ENCODE results near the gene VPS18. TPM values are rescaled to one million over a fixed set of nuclear protein-coding genes. Genes with fewer than 3 reads are reported as not detected.

Gene VPS18
- total RNA-seq, 1 experiment from 2014 or later: 9.6 TPM

GRCh38 chr15:40863660-40864270, 30.5 kb upstream of the VPS18 start:
- no peak for TF ChIP-seq CTCF (conservative IDR thresholded peaks at IDR 0.05)
- no peak for TF ChIP-seq EZH2 (IDR thresholded peaks at IDR 0.05; ENCODE audit: low read depth)
- ChIA-PET POLR2A (ENCODE audit: unreplicated experiment) (no interaction called here), CTCF (interaction anchor here (0.5 to 1.2 kb wide), 4 partner anchors 9 to 274 kb away, joined by 3 to 6 read pairs (median 4); no protein-coding TSS in a partner anchor)
- no peak overlapping the region for H2AFZ ChIP-seq
- peak in 1 of 2 experiments; percentile 38 for DNase-seq
- BruUV-seq (replicated peaks): no TSS peak
- H3F3A ChIP-seq (ENCODE audit: insufficient read depth, low read depth): peaks cover 41% of the 10 kb centered on the region
- no peaks in the 10 kb centered on the region for H3K9me2 ChIP-seq (ENCODE audit: insufficient read depth)
- H4K20me1 ChIP-seq (ENCODE audit: insufficient read depth): no peaks in the 10 kb centered on the region
- H3K4me3 ChIP-seq: no peak overlapping the region
- H3K36me3 ChIP-seq (ENCODE audit: low read depth): no peaks in the 10 kb centered on the region
- H3K79me2 ChIP-seq (ENCODE audit: low read depth): no peaks in the 10 kb centered on the region
- peaks cover 61% of the 10 kb centered on the region for H3K4me1 ChIP-seq (replicated peaks; ENCODE audit: insufficient read depth)
- no peaks in the 10 kb centered on the region for H3K9me3 ChIP-seq (ENCODE audit: insufficient read depth, low read depth)
- H3K27me3 ChIP-seq (ENCODE audit: insufficient read depth, low read depth): no peaks in the 10 kb centered on the region
- intact Hi-C loops (cut with micrococcal nuclease; ENCODE audit: unreplicated experiment): no loop called here
- no peak overlapping the region for H3K4me2 ChIP-seq
- no peak overlapping the region for H3K27ac ChIP-seq

- Histone ChIP-seq H3K9me2 (ENCODE audit: insufficient read depth) (no peaks in the 10 kb centered on the region), H3K27ac (peak overlapping the region; percentile 81), H3K9me3 (ENCODE audit: insufficient read depth, low read depth) (no peaks in the 10 kb centered on the region), H3K4me3 (no peak overlapping the region), H3K79me2 (ENCODE audit: low read depth) (peaks cover 14% of the 10 kb centered on the region; the same call in 1 of the 2 replicates), H3K4me2 (peak overlapping the region; percentile 53; the same call in 1 of the 2 replicates), H4K20me1 (ENCODE audit: insufficient read depth) (no peaks in the 10 kb centered on the region), H3K36me3 (ENCODE audit: low read depth) (no peaks in the 10 kb centered on the region), H3K4me1 (replicated peaks; ENCODE audit: insufficient read depth) (peaks cover 64% of the 10 kb centered on the region), H2AFZ (no peak overlapping the region), H3K27me3 (ENCODE audit: insufficient read depth, low read depth) (no peaks in the 10 kb centered on the region), H3F3A (ENCODE audit: insufficient read depth, low read depth) (peaks cover 27% of the 10 kb centered on the region; the same call in 1 of the 2 replicates)
- BruUV-seq (replicated peaks): no TSS peak
- intact Hi-C loops (cut with micrococcal nuclease; ENCODE audit: unreplicated experiment): no loop called here
- ChIA-PET POLR2A (ENCODE audit: unreplicated experiment) (interaction anchor here (0.7 kb wide), 1 partner anchor 14 kb away, joined by 4 read pairs; no protein-coding TSS in a partner anchor), CTCF (interaction anchor here (0.6 to 0.7 kb wide), 3 partner anchors 9 to 600 kb away, joined by 3 to 4 read pairs (median 3); no protein-coding TSS in a partner anchor)
- no peak for DNase-seq
- TF ChIP-seq CTCF (conservative IDR thresholded peaks at IDR 0.05) (no peak), EZH2 (IDR thresholded peaks at IDR 0.05; ENCODE audit: low read depth) (no peak)
Observed at GRCh38 chr15:40867199-40867598, 27.1 kb upstream of the VPS18 start.

GRCh38 chr15:40869686-40870085, 24.6 kb upstream of the VPS18 start:
- no peaks in the 10 kb centered on the region for H3K9me3 ChIP-seq (ENCODE audit: insufficient read depth, low read depth)
- no TSS peak for BruUV-seq (replicated peaks)
- TF ChIP-seq CTCF (conservative IDR thresholded peaks at IDR 0.05): no peak
- TF ChIP-seq EZH2 (IDR thresholded peaks at IDR 0.05; ENCODE audit: low read depth): no peak
- H3K79me2 ChIP-seq (ENCODE audit: low read depth): peaks cover 25% of the 10 kb centered on the region
- no peaks in the 10 kb centered on the region for H4K20me1 ChIP-seq (ENCODE audit: insufficient read depth)
- no peak overlapping the region for H3K4me3 ChIP-seq
- no peaks in the 10 kb centered on the region for H3K27me3 ChIP-seq (ENCODE audit: insufficient read depth, low read depth)
- CTCF ChIA-PET: interaction anchor here (0.9 kb wide), 1 partner anchor 8 kb away, joined by 3 read pairs; no protein-coding TSS in a partner anchor
- H3K9me2 ChIP-seq (ENCODE audit: insufficient read depth): no peaks in the 10 kb centered on the region
- intact Hi-C loops (cut with micrococcal nuclease; ENCODE audit: unreplicated experiment): loop anchor here (10.0 kb wide), 1 partner anchor 765 kb away; the partner anchor contains the start of gene BMF
- no peak overlapping the region for H3K4me2 ChIP-seq
- no peak overlapping the region for H2AFZ ChIP-seq
- H3K36me3 ChIP-seq (ENCODE audit: low read depth): peaks cover 3% of the 10 kb centered on the region; the same call in 1 of the 2 replicates
- no peak overlapping the region for H3K27ac ChIP-seq
- H3F3A ChIP-seq (ENCODE audit: insufficient read depth, low read depth): peaks cover 34% of the 10 kb centered on the region
- POLR2A ChIA-PET (ENCODE audit: unreplicated experiment): interaction anchor here (0.5 kb wide), 1 partner anchor 414 kb away, joined by 3 read pairs; no protein-coding TSS in a partner anchor
- DNase-seq: no peak
- H3K4me1 ChIP-seq (replicated peaks; ENCODE audit: insufficient read depth): peaks cover 56% of the 10 kb centered on the region

Data from PC-9 (cell line).